Measurements from ENCODE around the gene LARP4B.

DNA sequence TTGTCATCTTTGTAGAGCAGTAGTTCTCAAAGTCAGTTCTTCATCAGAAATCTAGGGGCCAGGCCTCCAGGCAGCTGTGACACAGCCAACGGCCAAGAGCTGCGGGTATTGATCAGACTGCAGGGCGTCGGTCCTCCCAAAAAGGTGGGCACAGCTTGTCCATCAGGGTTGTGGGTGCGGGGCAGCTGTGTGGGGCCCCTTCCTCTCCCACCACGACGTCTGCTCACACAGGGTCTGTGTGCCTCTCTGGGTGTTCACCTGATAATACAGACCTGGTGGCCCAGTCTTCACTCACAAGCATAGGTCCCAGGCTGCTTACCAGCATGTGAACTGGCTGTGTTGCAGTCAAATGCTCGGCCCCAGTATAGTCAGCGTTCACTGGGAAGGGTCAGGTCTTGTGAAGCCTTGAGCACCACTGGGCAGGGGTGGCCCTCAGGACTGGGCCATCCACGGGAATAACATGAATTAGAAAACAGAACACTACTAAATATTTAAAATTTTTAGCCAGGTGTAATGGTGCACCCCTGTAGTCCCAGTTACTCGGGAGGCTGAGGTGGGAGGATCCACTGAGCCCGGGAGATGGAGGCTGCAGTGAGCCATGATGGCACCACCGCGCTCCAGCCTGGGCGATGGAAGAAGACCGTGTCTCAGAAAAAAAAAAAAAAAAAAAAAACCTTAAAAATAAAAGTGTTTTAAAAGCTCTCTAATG lies 139.3 kb downstream of the LARP4B start:
- TF ChIP-seq, protein P1, sequence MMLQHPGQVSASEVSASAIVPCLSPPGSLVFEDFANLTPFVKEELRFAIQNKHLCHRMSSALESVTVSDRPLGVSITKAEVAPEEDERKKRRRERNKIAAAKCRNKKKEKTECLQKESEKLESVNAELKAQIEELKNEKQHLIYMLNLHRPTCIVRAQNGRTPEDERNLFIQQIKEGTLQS (IDR thresholded peaks at IDR 0.05) = no peak
- TF ChIP-seq REST (IDR thresholded peaks at IDR 0.05; ENCODE audit: low read depth) = no peak
- no peak for TF ChIP-seq CTCF (IDR thresholded peaks at IDR 0.05 in 2 of 3, conservative IDR thresholded peaks at IDR 0.05 in 1 of 3; ENCODE audit: borderline replicate concordance in 1 of 3, insufficient read depth in 1 of 3, low read depth in 2 of 3, low read length in 2 of 3)
- TF ChIP-seq YY1 (IDR thresholded peaks at IDR 0.05; ENCODE audit: extremely low read depth, insufficient replicate concordance, low read depth, low read length) = no peak
- no peak for TF ChIP-seq EGR1 (IDR thresholded peaks at IDR 0.05; ENCODE audit: low read depth)
- TF ChIP-seq POLR2A (IDR thresholded peaks at IDR 0.05; ENCODE audit: borderline replicate concordance, extremely low read depth, insufficient read depth, insufficient read length) = no peak
- TF ChIP-seq POLR2AphosphoS5 (IDR thresholded peaks at IDR 0.05; ENCODE audit: low read depth, low read length) = no peak
- no peak for TF ChIP-seq JUND (IDR thresholded peaks at IDR 0.05)
- no peak for TF ChIP-seq CEBPB (IDR thresholded peaks at IDR 0.05; ENCODE audit: low read depth)
- no peak for TF ChIP-seq EZH2 (IDR thresholded peaks at IDR 0.05)
- TF ChIP-seq ZFX (IDR thresholded peaks at IDR 0.05) = no peak
- no peak for TF ChIP-seq SIN3A (IDR thresholded peaks at IDR 0.05; ENCODE audit: low read depth)
- TF ChIP-seq, protein P2, sequence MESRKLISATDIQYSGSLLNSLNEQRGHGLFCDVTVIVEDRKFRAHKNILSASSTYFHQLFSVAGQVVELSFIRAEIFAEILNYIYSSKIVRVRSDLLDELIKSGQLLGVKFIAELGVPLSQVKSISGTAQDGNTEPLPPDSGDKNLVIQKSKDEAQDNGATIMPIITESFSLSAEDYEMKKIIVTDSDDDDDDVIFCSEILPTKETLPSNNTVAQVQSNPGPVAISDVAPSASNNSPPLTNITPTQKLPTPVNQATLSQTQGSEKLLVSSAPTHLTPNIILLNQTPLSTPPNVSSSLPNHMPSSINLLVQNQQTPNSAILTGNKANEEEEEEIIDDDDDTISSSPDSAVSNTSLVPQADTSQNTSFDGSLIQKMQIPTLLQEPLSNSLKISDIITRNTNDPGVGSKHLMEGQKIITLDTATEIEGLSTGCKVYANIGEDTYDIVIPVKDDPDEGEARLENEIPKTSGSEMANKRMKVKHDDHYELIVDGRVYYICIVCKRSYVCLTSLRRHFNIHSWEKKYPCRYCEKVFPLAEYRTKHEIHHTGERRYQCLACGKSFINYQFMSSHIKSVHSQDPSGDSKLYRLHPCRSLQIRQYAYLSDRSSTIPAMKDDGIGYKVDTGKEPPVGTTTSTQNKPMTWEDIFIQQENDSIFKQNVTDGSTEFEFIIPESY (IDR thresholded peaks at IDR 0.05; ENCODE audit: extremely low read depth, insufficient replicate concordance, low read length) = no peak

All from HCT116 (cell line).